Measurements from ENCODE around the gene DPM1.

The DPM1 gene

GRCh38 chr20:50885068-50885467, 73.3 kb downstream of the DPM1 start:
- Histone ChIP-seq H2AK5ac (ENCODE audit: low read length, severe bottlenecking) (no peak overlapping the region), H3K4ac (ENCODE audit: low read depth in 1 of 2, low read length in 2 of 2) (no peak overlapping the region), H3K36me3 (ENCODE audit: control insufficient read depth in 1 of 2, insufficient read depth in 2 of 2, low read depth in 1 of 2, low read length in 2 of 2) (peaks cover 18 to 38% of the 10 kb centered on the region in 2 experiments), H3K4me2 (ENCODE audit: low read length, poor library complexity, severe bottlenecking) (no peak overlapping the region), H2BK120ac (ENCODE audit: low read depth, low read length) (no peak overlapping the region), H3K27ac (ENCODE audit: low read length, poor library complexity, severe bottlenecking) (no peak overlapping the region), H2BK12ac (ENCODE audit: low read length in 2 of 2) (no peak overlapping the region), H3K79me1 (replicated peaks; ENCODE audit: low read length, poor library complexity, severe bottlenecking) (peaks cover 5% of the 10 kb centered on the region), H3K9ac (ENCODE audit: low read length) (no peak overlapping the region), H2BK15ac (ENCODE audit: low read depth, poor library complexity, severe bottlenecking) (no peak overlapping the region), H2BK5ac (ENCODE audit: low read depth, low read length, poor library complexity, severe bottlenecking) (no peak overlapping the region), H4K91ac (ENCODE audit: low read length) (no peak overlapping the region), H3K23ac (ENCODE audit: low read length in 2 of 2) (no peak overlapping the region), H4K8ac (ENCODE audit: low read length) (no peak overlapping the region), H3K9me3 (ENCODE audit: control insufficient read depth, low read length) (peaks cover 10% of the 10 kb centered on the region), H3K4me3 (ENCODE audit: insufficient read depth in 1 of 2, low read depth in 1 of 2, low read length in 2 of 2) (no peak overlapping the region), H3K14ac (ENCODE audit: low read length in 2 of 2) (no peak overlapping the region), H3K27me3 (ENCODE audit: control insufficient read depth in 1 of 2, insufficient read depth in 1 of 2, low read length in 2 of 2) (no peaks in the 10 kb centered on the region), H2AFZ (ENCODE audit: low read depth, low read length) (no peak overlapping the region), H3K18ac (ENCODE audit: low read depth in 1 of 2, low read length in 2 of 2) (no peak overlapping the region), H3K4me1 (ENCODE audit: control insufficient read depth, insufficient read depth, low read depth, low read length) (no peaks in the 10 kb centered on the region)
- no peak for DNase-seq
- whole genome bisulfite sequencing: 89% methylated on average over 7 of the region's 7 CpGs
